Measurements from ENCODE around the gene MYO19. TPM values are rescaled to one million over a fixed set of nuclear protein-coding genes. Genes with fewer than 3 reads are reported as not detected.

Gene MYO19
- total RNA-seq, 4 donors from 2014 or later = 150 to 286 (median 213) TPM

- H3K4me3 ChIP-seq = no peak overlapping the region
- peaks cover 0 to 67% (median 0%) of the 10 kb centered on the region in 3 donors for H3K36me3 ChIP-seq
- H3K27me3 ChIP-seq = no peaks in the 10 kb centered on the region
- no peak overlapping the region for H3K27ac ChIP-seq
- H3K9me3 ChIP-seq = no peaks in the 10 kb centered on the region
- no peaks in the 10 kb centered on the region for H3K4me1 ChIP-seq
- no peak for DNase-seq
- TF ChIP-seq POLR2A (IDR thresholded peaks at IDR 0.05) = no peak
- no peak for TF ChIP-seq CTCF (IDR thresholded peaks at IDR 0.05)
These were observed 6.9 kb downstream of the MYO19 start for GRCh38 chr17:36527621-36528250.

- TF ChIP-seq POLR2A (IDR thresholded peaks at IDR 0.05) (no peak), CTCF (IDR thresholded peaks at IDR 0.05) (no peak)
- Histone ChIP-seq H3K4me3 (no peak overlapping the region), H3K27ac (no peak overlapping the region), H3K36me3 (peaks cover 0 to 56% (median 0%) of the 10 kb centered on the region in 3 donors), H3K27me3 (no peaks in the 10 kb centered on the region), H3K4me1 (no peaks in the 10 kb centered on the region), H3K9me3 (no peaks in the 10 kb centered on the region)
- no peak for DNase-seq
These were observed 8.8 kb downstream of the MYO19 start for GRCh38 chr17:36525888-36526287.

- H3K9me3 ChIP-seq = no peaks in the 10 kb centered on the region
- H3K36me3 ChIP-seq = peaks cover 0 to 56% (median 0%) of the 10 kb centered on the region in 3 donors
- DNase-seq = no peak
- no peaks in the 10 kb centered on the region for H3K27me3 ChIP-seq
- H3K4me3 ChIP-seq = no peak overlapping the region
- no peak overlapping the region for H3K27ac ChIP-seq
- H3K4me1 ChIP-seq = no peaks in the 10 kb centered on the region
- TF ChIP-seq POLR2A (IDR thresholded peaks at IDR 0.05) = no peak
- TF ChIP-seq CTCF (IDR thresholded peaks at IDR 0.05) = no peak
These were observed 9.6 kb downstream of the MYO19 start for GRCh38 chr17:36525113-36525512.

- no peak for DNase-seq
- Histone ChIP-seq H3K36me3 (peaks cover 0 to 53% (median 0%) of the 10 kb centered on the region in 3 donors), H3K27ac (no peak overlapping the region), H3K4me1 (no peaks in the 10 kb centered on the region), H3K4me3 (no peak overlapping the region), H3K9me3 (no peaks in the 10 kb centered on the region), H3K27me3 (no peaks in the 10 kb centered on the region)
- TF ChIP-seq CTCF (IDR thresholded peaks at IDR 0.05) (no peak), POLR2A (IDR thresholded peaks at IDR 0.05) (no peak)
These were observed 10.2 kb downstream of the MYO19 start for GRCh38 chr17:36524428-36524876.

GRCh38 chr17:36523113-36523512 is 11.6 kb downstream of the MYO19 start:
- no peak for TF ChIP-seq CTCF (IDR thresholded peaks at IDR 0.05)
- no peak for TF ChIP-seq POLR2A (IDR thresholded peaks at IDR 0.05)
- peaks cover 0 to 60% (median 0%) of the 10 kb centered on the region in 3 donors for H3K36me3 ChIP-seq

More at GRCh38 chr17:36523113-36523512, 11.6 kb downstream of the MYO19 start:
- no peaks in the 10 kb centered on the region for H3K4me1 ChIP-seq
- H3K9me3 ChIP-seq = no peaks in the 10 kb centered on the region
- no peak overlapping the region for H3K4me3 ChIP-seq
- no peak for DNase-seq
- H3K27me3 ChIP-seq = no peaks in the 10 kb centered on the region
- H3K27ac ChIP-seq = no peak overlapping the region

Measured in Peyer's patch (tissue), 4 donors.